Superior temporal gyrus (tissue), 1 donor: ENCODE measurements around the gene CPSF4.
"Not testable (repeated sequence)": the region's sequence is repeated elsewhere in the genome, so short reads cannot be mapped to it uniquely, and the experiment has no call there.

ENCODE experiments used
- DNase-seq: peaks from one replicate; pipeline ENCODE4 v3.0.0-alpha.2; 2016; ENCODE audit errors: extremely low spot score

The CPSF4 gene

DNA sequence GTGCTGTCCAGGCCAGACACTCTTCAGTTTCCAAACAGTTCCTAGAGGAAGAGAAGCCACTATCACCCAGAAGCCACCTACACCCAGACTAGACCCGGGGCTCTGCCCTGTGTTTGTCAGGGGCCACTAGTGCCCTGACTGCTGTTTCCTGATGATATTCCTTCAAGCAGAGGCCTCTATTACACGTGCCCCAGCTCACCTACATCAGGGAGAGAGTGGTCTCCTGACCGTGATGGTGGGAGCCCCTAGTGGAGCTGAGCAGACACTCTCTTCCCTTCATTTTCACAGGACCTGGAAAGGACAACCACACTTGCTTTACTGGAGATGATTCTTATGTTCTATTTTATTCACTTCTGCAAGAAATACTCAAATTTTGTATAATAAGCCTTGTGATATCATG is 52.1 kb downstream of the CPSF4 start:
- DNase-seq = no peak

DNA sequence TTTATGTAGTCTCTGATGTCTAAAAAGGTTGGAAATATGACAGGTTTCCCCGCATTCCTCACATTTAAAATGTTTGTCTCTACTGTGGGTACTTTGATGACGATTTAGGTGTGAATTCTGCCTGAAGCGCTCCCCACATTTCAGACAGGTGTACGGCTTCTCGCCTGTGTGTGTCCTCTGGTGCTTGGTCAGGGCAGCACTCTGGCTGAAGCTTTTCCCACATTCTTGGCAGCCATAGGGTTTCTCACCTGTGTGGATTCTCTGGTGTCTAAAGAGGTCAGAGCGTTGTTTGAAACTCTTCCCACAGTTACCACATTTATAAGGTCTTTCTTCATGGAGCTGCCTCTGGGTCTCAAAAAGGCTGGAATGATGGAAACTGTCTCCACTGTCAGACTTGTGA is 55.1 kb downstream of the CPSF4 start:
- no peak for DNase-seq

DNA sequence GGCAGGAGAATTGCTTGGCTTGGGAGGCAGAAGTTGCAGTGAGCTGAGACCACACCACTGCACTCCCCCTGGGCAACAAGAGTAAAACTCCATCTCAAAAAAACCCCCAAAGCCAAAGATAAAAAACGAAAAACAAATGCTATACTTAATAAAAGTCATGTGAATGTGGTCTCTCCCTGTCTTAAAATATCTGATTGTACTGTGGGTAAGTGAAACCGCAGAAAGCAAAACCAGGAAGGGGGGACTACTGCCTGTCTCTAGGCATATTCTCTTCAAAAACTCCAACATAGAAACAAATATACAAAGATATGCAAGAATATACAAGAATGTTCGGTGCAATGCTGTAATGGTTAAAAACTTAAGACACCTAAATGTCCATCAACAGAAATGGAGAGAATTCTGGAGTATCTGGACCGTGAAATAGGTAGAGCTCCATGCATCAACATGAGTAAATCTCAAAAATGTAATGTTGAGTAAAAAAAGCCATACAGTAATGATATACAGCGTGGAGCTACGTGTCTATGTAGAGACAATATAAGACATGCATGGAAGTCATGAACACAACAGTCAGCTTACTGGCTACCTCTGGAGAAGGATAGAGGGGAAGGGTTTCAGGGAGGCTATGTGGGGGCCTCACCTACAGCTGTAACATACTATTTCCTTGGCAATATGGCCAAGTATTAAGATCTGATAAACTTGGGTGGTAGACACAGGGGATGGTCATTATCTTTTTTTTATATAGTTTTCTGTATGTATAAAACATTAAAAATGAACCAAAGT is 59.2 kb downstream of the CPSF4 start:
- no peak for DNase-seq

DNA sequence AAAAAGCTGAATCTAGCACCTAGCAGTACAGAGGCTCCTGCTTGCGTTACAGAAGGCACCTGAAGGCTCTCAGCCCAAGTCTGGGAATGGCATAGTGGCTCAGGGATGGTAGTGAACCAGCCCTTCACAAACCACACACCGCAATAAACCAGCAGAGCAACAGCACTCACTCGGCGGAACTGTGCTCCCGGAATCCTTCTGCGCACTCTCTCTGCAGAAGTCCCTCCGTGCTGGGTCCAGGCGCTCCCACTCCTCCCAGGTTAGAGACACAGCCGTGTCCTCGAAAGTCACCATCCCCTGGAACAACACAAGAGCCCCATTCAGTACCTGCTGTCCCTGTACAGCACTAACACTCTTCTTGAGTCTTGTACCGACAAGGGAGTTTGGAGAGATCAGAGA is 59.8 kb downstream of the CPSF4 start:
- no peak for DNase-seq

DNA sequence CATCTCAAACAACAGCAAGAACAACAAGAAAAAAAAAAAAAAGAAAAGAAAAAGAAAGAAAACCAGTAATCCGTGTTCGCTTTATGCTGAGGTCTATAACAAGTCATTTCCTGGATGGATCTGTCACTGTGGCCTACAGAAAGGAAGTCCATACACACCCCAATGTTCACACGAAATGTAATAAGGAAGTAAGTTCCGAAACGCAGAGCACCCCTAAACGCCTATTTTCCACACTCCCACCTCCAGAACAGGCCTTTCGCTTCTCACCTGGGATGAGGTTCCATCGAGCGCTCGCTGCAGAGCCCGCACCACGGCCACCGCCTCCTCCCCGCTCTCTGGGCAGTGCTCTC is 60.6 kb downstream of the CPSF4 start:
- peak; percentile 9 for DNase-seq

DNA sequence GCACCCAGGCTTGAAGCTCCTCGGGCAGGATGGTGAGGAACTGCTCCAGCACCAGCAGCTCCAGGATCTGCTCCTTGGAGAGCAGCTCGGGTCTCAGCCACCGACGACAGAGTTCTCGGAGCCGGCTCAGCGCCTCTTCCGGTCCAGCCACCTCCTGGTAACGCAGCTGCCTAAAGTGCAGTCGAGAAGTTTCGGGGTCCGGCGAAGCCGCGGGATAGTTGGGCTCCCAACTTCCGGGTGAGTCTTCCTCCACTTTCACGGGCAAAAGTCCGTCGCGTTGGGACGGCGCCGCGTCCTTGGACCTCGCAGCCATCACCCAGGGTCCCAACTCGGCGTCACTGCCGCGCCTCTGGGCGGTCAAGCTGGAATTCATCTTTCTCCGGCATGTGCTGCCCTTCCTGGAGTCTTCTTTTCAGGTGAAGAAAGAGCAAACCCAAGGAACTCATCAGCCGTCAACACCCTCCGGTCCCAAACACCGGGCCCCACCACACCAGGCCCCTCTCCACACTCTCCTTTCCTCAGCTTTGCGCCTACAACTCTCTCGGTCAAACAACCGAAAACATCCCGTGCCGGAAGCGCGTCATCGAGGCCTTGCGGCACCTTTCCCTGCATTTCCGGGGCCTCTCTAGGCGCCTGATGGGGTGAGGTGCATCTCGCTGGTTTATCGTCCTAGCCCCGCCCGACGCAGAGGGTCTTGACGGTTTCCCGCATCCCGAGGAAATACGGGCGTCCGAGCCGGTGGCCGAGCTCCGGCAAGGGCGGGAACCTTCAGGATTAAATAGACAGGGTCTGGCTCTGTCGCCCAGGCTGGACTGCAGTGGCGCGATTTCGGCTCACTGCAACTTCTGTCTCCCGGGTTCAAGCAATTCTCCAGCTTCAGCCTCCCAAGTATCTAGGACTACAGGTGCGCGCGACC is 61.2 kb downstream of the CPSF4 start, which contains the start of gene ZNF394:
TSS of gene ZNF394 (minus strand) at position 561 of the 916 bp plus-strand sequence. CDS start at position 373, 188 bp downstream.
- DNase-seq = peak; percentile 99

DNA sequence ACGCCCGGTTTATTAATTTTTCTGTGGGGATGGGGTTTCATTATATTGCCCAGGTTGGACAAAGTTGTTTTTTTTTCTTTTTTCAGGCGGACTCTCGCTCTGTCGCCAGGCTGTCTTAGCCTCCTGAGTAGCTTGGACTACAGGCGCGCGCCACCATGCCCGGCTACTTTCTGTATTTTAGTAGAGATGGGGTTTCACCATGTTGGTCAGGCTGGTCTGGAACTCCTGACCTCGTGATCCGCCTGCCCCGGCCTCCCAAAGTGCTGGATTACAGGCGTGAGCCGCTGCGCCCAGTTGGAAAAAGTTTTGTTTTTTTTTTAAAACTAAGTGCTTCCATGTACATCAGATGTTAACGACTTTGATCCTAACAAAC is 61.9 kb downstream of the CPSF4 start:
- no peak for DNase-seq

DNA sequence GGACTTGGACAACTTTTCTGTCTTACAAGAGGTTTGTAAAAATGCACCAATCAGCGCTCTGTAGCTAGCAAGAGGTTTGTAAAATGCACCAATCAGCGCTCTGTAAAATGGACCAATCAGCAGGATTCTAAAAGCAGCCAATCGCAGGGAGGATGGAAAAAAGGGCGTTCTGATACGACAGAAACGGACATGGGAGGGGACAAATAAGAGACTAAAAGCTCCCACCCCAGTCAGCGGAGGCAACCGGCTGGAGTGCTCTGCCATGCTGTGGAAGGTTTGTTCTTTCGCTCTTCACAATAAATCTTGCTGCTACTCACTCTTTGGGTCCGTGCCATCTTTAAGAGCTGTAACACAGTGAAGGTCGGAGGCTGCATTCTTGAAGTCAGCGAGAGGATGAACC is 62.5 kb downstream of the CPSF4 start:
- not testable (repeated sequence) for DNase-seq

DNA sequence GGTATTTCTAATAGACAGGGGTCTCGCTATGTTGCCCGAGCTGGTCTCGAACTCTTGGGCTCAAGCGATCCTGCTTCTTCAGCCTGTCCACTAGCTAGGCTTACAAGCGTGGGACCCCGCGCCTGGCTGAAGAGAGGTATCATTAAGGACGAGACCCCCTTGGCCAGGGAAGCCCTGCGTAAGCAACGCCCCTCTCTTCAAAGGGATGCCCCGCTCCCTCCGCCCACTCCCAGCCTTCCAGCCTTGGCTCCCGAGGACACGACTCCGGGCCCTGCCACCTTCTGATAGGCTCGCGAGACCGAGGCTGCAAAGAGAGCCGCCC is 65.5 kb downstream of the CPSF4 start:
- DNase-seq = no peak

DNA sequence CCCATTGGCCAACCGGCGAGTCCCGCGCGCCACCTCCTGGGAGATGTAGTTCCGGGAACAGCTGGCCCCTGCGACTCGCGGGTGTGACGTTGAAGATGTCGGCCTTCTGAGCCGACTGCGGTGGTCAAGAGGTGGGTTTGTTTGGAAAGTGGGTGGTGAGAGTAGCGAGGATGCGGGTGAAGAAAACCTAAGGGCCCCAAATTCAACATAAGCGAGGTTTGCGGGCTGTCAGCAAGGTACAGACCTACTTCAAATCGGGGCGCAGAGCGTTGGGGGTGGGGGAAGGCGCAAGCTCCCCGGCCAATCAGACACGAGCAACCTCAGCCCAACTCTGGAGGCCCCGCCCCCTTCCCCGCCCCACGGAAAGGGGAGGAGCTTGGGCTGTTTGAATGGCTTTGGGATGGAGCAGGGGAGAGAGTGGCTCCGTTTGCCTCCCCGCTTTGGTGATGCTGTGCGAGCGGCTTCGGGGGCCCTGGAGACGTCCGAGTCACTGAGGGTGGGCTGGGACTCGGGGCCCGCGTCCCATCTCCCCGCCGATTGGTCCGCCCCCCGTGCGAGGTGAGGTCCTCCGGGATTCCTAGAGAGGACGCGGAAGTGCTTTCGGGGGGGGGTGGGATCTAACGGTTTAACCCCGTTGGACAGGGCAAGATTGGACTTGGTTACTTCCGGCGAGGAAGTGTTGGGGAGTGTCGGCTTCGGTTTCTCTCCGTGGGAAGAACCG is 66.0 kb downstream of the CPSF4 start, which contains the start of gene ZKSCAN5:
TSS of gene ZKSCAN5 (plus strand) at position 60 of the 721 bp plus-strand sequence. CDS start 1,383 bp downstream, outside the sequence.
- DNase-seq = peak; percentile 97

DNA sequence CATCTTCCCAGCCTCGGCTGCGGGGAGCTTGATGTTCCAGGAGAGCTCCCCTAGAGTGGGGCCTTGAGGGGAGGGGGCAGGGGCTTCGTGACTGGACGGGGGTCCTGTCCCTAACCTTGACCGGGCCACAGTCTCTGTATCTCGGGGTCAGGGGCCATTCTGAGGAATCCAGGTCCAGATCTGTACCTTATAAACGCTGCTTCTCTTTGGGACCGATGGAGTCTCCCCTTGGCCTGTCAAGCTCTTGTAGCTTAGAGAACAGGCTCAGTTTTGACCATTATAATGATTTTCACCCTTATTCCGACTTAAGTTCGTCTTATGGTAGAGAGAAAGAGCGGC is 66.5 kb downstream of the CPSF4 start:
- DNase-seq = no peak
